Bronchial epithelial cell (primary cell): Measurements from ENCODE around the gene FGF1. TPM values are rescaled to one million over a fixed set of nuclear protein-coding genes. Genes with fewer than 3 reads are reported as not detected.

Source experiments
- DNase-seq: peaks from one replicate; pipeline ENCODE4 v3.0.0-alpha.2; 2010; ENCODE audit warnings: low read depth
- FAIRE-seq: peaks from 2 replicates; lab custom pipeline; 2011; peaks lifted over from hg19 to GRCh38; lab: Jason Lieb, UNC
- H3K27me3 ChIP-seq: 2 replicates; pipeline ENCODE4 v1.5.1; 2011; ENCODE audit warnings: low read length; ENCODE audit not compliant: control insufficient read depth, insufficient read depth
- H3K36me3 ChIP-seq: 2 replicates; pipeline ENCODE4 v1.5.1; 2011; ENCODE audit warnings: low read length; ENCODE audit not compliant: control insufficient read depth, insufficient read depth
- H3K4me3 ChIP-seq: 2 replicates; pipeline ENCODE4 v1.5.1; 2011; ENCODE audit warnings: mild to moderate bottlenecking, low read depth, low read length, control low read depth
- CTCF ChIP-seq: IDR thresholded peaks from 2 replicates; pipeline ENCODE4 v1.5.1; 2011; ENCODE audit warnings: mild to moderate bottlenecking, moderate library complexity, low read length, control low read depth, inconsistent platforms; ENCODE audit not compliant: insufficient read depth, severe bottlenecking
- total RNA-seq: library from RNA; depleted of rRNA; stranded (reverse); fragments of >200 nt; gene quantifications from 2 replicates; pipeline ENCODE4 v1.2.1, GENCODE V29; 2014

FGF1 gene
- total RNA-seq, 1 donor from 2014 or later = under 0.01 TPM

GRCh38 chr5:142671801-142672200, 14.1 kb downstream of the FGF1 start:
- DNase-seq (peak; percentile 82), FAIRE-seq (no peak)
- Histone ChIP-seq H3K36me3 (no peaks in the 10 kb centered on the region), H3K4me3 (no peak overlapping the region), H3K27me3 (no peaks in the 10 kb centered on the region)
- TF ChIP-seq CTCF = no peak

- Histone ChIP-seq H3K36me3 (no peaks in the 10 kb centered on the region), H3K27me3 (no peaks in the 10 kb centered on the region), H3K4me3 (no peak overlapping the region)
- TF ChIP-seq CTCF = no peak
- no peak for FAIRE-seq
- DNase-seq = no peak
These were observed 14.6 kb downstream of the FGF1 start for GRCh38 chr5:142671266-142671665.

GRCh38 chr5:142670804-142671203, 15.1 kb downstream of the FGF1 start:
- H3K4me3 ChIP-seq = no peak overlapping the region
- no peaks in the 10 kb centered on the region for H3K27me3 ChIP-seq
- no peak for FAIRE-seq
- TF ChIP-seq CTCF = no peak
- no peaks in the 10 kb centered on the region for H3K36me3 ChIP-seq
- DNase-seq = no peak

GRCh38 chr5:142669477-142669876, 16.4 kb downstream of the FGF1 start:
- DNase-seq = no peak
- H3K36me3 ChIP-seq = no peaks in the 10 kb centered on the region
- H3K27me3 ChIP-seq = no peaks in the 10 kb centered on the region
- no peak overlapping the region for H3K4me3 ChIP-seq
- no peak for FAIRE-seq
- TF ChIP-seq CTCF = no peak

- Histone ChIP-seq H3K27me3 (no peaks in the 10 kb centered on the region), H3K4me3 (no peak overlapping the region), H3K36me3 (no peaks in the 10 kb centered on the region)
- no peak for TF ChIP-seq CTCF
- DNase-seq (no peak), FAIRE-seq (no peak)
These were observed 17.6 kb downstream of the FGF1 start for GRCh38 chr5:142668336-142668735.

- FAIRE-seq = no peak
- DNase-seq = peak; percentile 45
- TF ChIP-seq CTCF = no peak
- H3K36me3 ChIP-seq = no peaks in the 10 kb centered on the region
- no peaks in the 10 kb centered on the region for H3K27me3 ChIP-seq
- no peak overlapping the region for H3K4me3 ChIP-seq
These were observed 18.1 kb downstream of the FGF1 start for GRCh38 chr5:142667831-142668230.
